Stomach smooth muscle (tissue), 2 donors: ENCODE results near the gene RABEP2.
"Not testable (repeated sequence)": the region's sequence is repeated elsewhere in the genome, so short reads cannot be mapped to it uniquely, and the experiment has no call there.

ENCODE experiments used
- H3K27ac ChIP-seq: one replicate; pipeline ENCODE4 v1.7.0; 2013; ENCODE audit warnings: mild to moderate bottlenecking, low read length, inconsistent platforms
- H3K27me3 ChIP-seq, 2 donors: one replicate each; pipeline ENCODE4 v1.7.0; 2013; ENCODE audit warnings: low read length in 2 of 2; ENCODE audit not compliant: insufficient read depth in 2 of 2, control insufficient read depth in 1 of 2
- H3K36me3 ChIP-seq, 2 donors: one replicate each; pipeline ENCODE4 v1.7.0; 2013; ENCODE audit warnings: low read length in 2 of 2; ENCODE audit not compliant: control insufficient read depth in 2 of 2, insufficient read depth in 2 of 2
- H3K4me1 ChIP-seq: one replicate; pipeline ENCODE4 v1.7.0; 2013; ENCODE audit warnings: low read length; ENCODE audit not compliant: control insufficient read depth, insufficient read depth
- H3K4me3 ChIP-seq, 2 donors: one replicate each; pipeline ENCODE4 v1.7.0; 2013; ENCODE audit warnings: low read length in 2 of 2
- H3K9ac ChIP-seq, 2 donors: one replicate each; pipeline ENCODE4 v1.7.0; 2013; ENCODE audit warnings: low read length in 2 of 2, mild to moderate bottlenecking in 1 of 2
- H3K9me3 ChIP-seq, 2 donors: one replicate each; pipeline ENCODE4 v1.7.0; 2013; ENCODE audit warnings: low read length in 2 of 2; ENCODE audit not compliant: control insufficient read depth in 2 of 2
- donor health status: healthy.
- donor health status: Pancreatic carcinoma.

RABEP2 gene

DNA sequence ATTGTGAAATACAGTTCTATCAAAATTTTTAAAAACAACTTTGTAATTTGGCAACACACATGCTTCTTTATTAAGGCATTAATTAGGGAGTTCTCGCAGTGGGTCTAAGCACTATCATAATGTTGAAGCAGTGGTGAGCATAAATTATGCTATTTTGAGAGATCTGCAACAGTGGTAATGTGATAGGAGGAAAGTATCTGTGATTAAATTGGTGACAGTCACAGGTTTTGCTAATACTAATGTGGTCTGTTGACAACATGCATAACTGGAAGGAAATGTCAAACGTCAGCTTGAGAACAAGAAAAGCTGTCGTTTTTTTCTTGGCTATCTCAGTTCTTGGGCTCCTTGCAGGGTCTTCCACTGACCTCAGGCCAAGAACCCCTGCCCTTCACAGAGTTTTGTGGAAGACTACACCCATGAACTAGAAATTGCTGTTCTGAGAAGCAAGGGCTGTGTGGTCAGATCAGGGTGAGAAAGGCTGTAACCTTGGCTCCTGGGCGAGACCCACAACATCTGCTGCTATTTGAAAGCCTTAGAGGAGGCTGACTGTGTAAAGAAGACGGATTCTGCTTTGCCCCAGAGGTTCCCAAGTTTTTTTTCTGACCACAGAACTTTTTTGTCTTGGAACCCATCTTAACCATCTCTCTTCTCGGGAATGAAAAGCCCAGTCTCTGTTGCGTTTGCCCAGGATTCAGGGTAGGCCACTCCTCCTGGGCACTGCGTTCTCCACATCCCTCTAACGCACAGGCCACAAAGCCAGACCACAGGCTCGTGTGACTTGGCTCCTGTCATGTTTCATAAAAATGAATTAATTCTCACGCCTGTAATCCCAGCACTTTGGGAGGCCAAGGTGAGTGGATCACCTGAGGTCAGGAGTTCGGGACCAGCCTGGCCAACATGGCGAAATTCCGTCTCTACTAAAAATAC, 32.8 kb downstream of the RABEP2 start:
- Histone ChIP-seq H3K27me3 (no peaks in the 10 kb centered on the region), H3K4me1 (no peaks in the 10 kb centered on the region), H3K36me3 (no peaks in the 10 kb centered on the region), H3K4me3 (no peak overlapping the region), H3K9me3 (no peaks in the 10 kb centered on the region), H3K27ac (no peak overlapping the region), H3K9ac (no peak overlapping the region)

DNA sequence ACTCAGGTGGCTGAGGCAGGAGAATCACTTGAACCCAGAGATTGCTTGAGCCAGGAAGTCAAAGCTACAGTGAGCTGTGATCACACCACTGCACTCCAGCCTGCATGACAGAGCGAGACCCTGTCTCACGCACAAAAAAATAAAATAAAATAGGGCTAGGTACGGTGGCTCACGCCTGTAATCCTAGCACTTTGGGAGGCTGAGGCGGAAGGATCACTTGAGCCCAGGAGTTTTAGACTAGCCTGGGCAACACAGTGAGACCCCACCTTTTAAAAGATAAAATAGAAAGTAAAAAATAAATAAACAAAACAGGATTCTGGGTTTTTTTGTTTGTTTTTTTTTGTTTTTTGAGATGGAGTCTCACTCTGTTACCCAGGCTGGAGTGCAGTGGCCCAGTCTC, 34.7 kb downstream of the RABEP2 start:
- H3K9ac ChIP-seq, H3K27me3 ChIP-seq, H3K4me3 ChIP-seq, H3K9me3 ChIP-seq, H3K27ac ChIP-seq, H3K36me3 ChIP-seq, H3K4me1 ChIP-seq: not testable (repeated sequence)

DNA sequence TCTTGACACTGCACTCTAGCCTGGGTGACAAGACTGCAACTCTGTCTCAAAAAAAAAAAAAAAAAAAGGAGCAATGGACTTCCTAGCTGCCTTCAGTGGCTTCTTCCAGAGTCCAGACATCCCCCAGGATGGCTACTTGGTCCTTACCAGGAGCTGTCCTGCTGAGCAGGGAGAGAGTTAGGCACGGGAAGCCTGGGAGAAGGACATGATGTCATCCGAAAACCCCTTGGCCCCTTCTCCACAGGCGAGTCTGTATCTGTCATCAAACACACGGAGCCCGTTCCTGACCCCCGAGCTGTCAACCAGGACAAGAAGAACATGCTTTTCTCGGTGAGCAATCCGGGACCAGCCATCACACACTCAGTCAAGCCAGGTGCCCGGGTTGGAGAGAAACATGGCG, 38.1 kb downstream of the RABEP2 start:
- no peak overlapping the region for H3K27ac ChIP-seq
- no peak overlapping the region for H3K9ac ChIP-seq
- peaks cover 9% of the 10 kb centered on the region in 2 donors for H3K27me3 ChIP-seq
- no peaks in the 10 kb centered on the region for H3K4me1 ChIP-seq
- H3K9me3 ChIP-seq, result no peaks in the 10 kb centered on the region
- H3K4me3 ChIP-seq, result no peak overlapping the region
- no peaks in the 10 kb centered on the region for H3K36me3 ChIP-seq

- Histone ChIP-seq H3K4me3 (no peak overlapping the region), H3K36me3 (no peaks in the 10 kb centered on the region)
Measured at GRCh38 chr16:28884045-28884444, 41.0 kb downstream of the RABEP2 start.

DNA sequence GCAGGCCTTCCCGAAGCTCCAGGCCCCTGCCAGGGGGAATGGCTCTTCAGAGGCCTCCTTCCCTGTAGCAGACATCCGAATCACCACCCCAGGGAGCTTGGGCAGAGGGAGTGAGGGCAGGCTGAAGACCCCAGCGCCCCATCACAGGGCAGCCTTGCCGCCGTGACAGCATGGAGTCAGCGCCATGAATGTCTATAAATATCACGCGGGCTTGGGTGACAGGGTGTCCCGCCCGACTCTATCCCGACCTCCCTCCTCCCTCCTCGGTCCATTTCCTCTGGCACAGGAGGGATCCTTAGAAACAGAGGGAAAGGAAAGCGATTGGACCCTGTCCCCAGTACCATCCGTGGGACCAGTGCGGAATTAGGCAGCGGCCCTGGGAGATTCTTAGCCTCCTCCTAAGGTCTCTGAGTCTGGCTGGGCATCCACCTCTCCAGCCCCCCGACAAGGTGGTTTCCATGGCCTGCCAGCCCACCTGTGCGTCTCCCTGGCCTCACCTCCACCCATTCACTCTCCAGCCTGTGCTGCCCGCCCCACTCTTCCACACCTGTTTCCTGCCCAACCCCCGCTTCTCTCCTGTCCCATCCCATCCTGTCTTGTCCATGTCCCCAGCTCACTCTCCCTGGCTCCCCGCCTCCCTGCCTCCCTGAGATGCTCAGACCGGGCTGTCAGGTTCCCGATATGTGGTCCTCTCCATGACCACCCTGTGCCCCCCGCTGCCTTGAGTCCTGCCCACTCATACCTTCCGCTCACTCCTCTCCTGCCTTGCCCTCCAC, 41.6 kb downstream of the RABEP2 start:
- H3K4me3 ChIP-seq, result no peak overlapping the region
- no peak overlapping the region for H3K9ac ChIP-seq
- H3K27me3 ChIP-seq, result peaks cover 13 to 21% of the 10 kb centered on the region in 2 donors
- no peaks in the 10 kb centered on the region for H3K36me3 ChIP-seq
- no peak overlapping the region for H3K27ac ChIP-seq
- peaks cover 15% of the 10 kb centered on the region for H3K4me1 ChIP-seq
- no peaks in the 10 kb centered on the region for H3K9me3 ChIP-seq

More at GRCh38 chr16:28884045-28884444, 41.0 kb downstream of the RABEP2 start:
- Histone ChIP-seq H3K9ac (no peak overlapping the region), H3K27ac (no peak overlapping the region), H3K27me3 (peaks cover 13 to 21% of the 10 kb centered on the region in 2 donors), H3K4me1 (peaks cover 14% of the 10 kb centered on the region), H3K9me3 (no peaks in the 10 kb centered on the region)

- peaks cover 15% of the 10 kb centered on the region for H3K4me1 ChIP-seq
- no peak overlapping the region for H3K27ac ChIP-seq
- no peaks in the 10 kb centered on the region for H3K36me3 ChIP-seq
- H3K9me3 ChIP-seq, result no peaks in the 10 kb centered on the region
- no peak overlapping the region for H3K9ac ChIP-seq
- H3K27me3 ChIP-seq, result peaks cover 13 to 21% of the 10 kb centered on the region in 2 donors
- H3K4me3 ChIP-seq, result no peak overlapping the region
Measured at GRCh38 chr16:28882551-28883160, 42.4 kb downstream of the RABEP2 start.

GRCh38 chr16:28881565-28881964, 43.5 kb downstream of the RABEP2 start:
- H3K9me3 ChIP-seq, H3K36me3 ChIP-seq, H3K9ac ChIP-seq, H3K27ac ChIP-seq, H3K4me3 ChIP-seq: not testable (repeated sequence)
- Histone ChIP-seq H3K27me3 (peaks cover 13 to 21% of the 10 kb centered on the region in 2 donors), H3K4me1 (peaks cover 15% of the 10 kb centered on the region)

DNA sequence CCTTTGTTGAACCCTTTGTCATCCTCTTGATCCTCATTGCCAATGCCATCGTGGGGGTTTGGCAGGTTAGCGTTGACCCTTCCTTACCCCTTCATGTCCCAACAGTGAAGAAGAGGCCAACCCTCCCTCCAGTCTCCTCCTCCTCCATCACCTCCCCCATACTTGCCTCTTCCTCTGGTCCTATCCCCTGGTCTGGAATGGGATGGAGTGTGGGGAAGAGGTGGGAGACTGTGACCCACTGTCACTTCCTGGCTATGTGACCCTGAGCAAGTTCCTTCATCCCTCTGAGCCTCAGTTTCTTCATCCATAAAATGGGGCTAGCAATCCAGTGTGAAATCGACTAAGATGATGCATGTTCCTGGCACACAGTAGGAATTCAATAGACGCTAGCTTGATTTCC, 44.1 kb downstream of the RABEP2 start:
- no peaks in the 10 kb centered on the region for H3K9me3 ChIP-seq
- H3K36me3 ChIP-seq, result no peaks in the 10 kb centered on the region
- no peak overlapping the region for H3K9ac ChIP-seq
- no peak overlapping the region for H3K27ac ChIP-seq
- no peak overlapping the region for H3K4me3 ChIP-seq
- peaks cover 13 to 21% of the 10 kb centered on the region in 2 donors for H3K27me3 ChIP-seq
- H3K4me1 ChIP-seq, result peaks cover 15% of the 10 kb centered on the region

- H3K9ac ChIP-seq, result no peak overlapping the region
- peaks cover 13 to 21% of the 10 kb centered on the region in 2 donors for H3K27me3 ChIP-seq
- H3K4me1 ChIP-seq, result peaks cover 15% of the 10 kb centered on the region
- H3K36me3 ChIP-seq, result no peaks in the 10 kb centered on the region
- H3K9me3 ChIP-seq, result no peaks in the 10 kb centered on the region
- H3K27ac ChIP-seq, result no peak overlapping the region
- peak overlapping the region in 1 of 2 donors; percentile 81 for H3K4me3 ChIP-seq
Measured at GRCh38 chr16:28880589-28880915, 44.5 kb downstream of the RABEP2 start.

- Histone ChIP-seq H3K4me1 (peaks cover 15% of the 10 kb centered on the region), H3K4me3 (peak overlapping the region; percentile 73 to 81), H3K36me3 (no peaks in the 10 kb centered on the region), H3K27me3 (peaks cover 13 to 21% of the 10 kb centered on the region in 2 donors), H3K27ac (no peak overlapping the region), H3K9me3 (no peaks in the 10 kb centered on the region), H3K9ac (peak overlapping the region; percentile 60)
Measured at GRCh38 chr16:28879841-28880588, 45.0 kb downstream of the RABEP2 start.
